Astrocyte of the cerebellum (primary cell): Measurements from ENCODE around the gene DCP1A.
A peak's percentile ranks its signal among the peaks of the same experiment; 100 is the strongest.

Experiments used
- DNase-seq: peaks from one replicate; pipeline ENCODE4 v3.0.0-alpha.2; 2011; ENCODE audit warnings: low read depth
- H3K4me3 ChIP-seq: 2 replicates; pipeline ENCODE4 v1.5.1; 2011; ENCODE audit warnings: mild to moderate bottlenecking, low read depth, low read length, moderate library complexity
- CTCF ChIP-seq: IDR thresholded peaks from 2 replicates; pipeline ENCODE4 v1.5.1; 2012; ENCODE audit warnings: low read length, low read depth, moderate library complexity, mild to moderate bottlenecking; ENCODE audit errors: missing control alignments
- in situ Hi-C: cut with HindIII; loops from 2 replicates; pipeline ENCODE4 v1.10.0; 2017; ENCODE audit warnings: low sequenced_read_pairs

DCP1A gene

GRCh38 chr3:53347261-53348064 is at the start of gene DCP1A:
DCP1A (minus strand) TSS chr3:53347543; CDS start chr3:53347517, 26 bp downstream.
- no peak for TF ChIP-seq CTCF
- peak; percentile 93 for DNase-seq
- in situ Hi-C loops = no loop called here
- H3K4me3 ChIP-seq = peak within 1 kb of the TSS; percentile 81

GRCh38 chr3:53384465-53385423 is 37.4 kb upstream of the DCP1A start:
- H3K4me3 ChIP-seq = no peak overlapping the region
- TF ChIP-seq CTCF = no peak
- no peak for DNase-seq
- in situ Hi-C loops = no loop called here

- DNase-seq = no peak
- no peak overlapping the region for H3K4me3 ChIP-seq
- no peak for TF ChIP-seq CTCF
- in situ Hi-C loops = no loop called here
Observed at GRCh38 chr3:53382106-53382505, 34.8 kb upstream of the DCP1A start.

GRCh38 chr3:53380306-53380705 is 33.0 kb upstream of the DCP1A start:
- no peak overlapping the region for H3K4me3 ChIP-seq
- no peak for TF ChIP-seq CTCF
- in situ Hi-C loops = no loop called here
- no peak for DNase-seq

GRCh38 chr3:53379898-53380297 is 32.6 kb upstream of the DCP1A start:
- DNase-seq = no peak
- in situ Hi-C loops = no loop called here
- TF ChIP-seq CTCF = no peak
- no peak overlapping the region for H3K4me3 ChIP-seq

- in situ Hi-C loops = no loop called here
- no peak for TF ChIP-seq CTCF
- no peak for DNase-seq
- H3K4me3 ChIP-seq = no peak overlapping the region
Observed at GRCh38 chr3:53377794-53378193, 30.5 kb upstream of the DCP1A start.
